Liver (tissue), 9 donors: ENCODE results near the gene FLNB. TPM values are rescaled to one million over a fixed set of nuclear protein-coding genes. Genes with fewer than 3 reads are reported as not detected.

Experiments used
- DNase-seq: peaks from one replicate; pipeline ENCODE4 v3.0.0-alpha.2; 2017; ENCODE audit warnings: low spot score
- H3K27ac ChIP-seq, 2 donors: one replicate each; pipeline ENCODE4 v1.7.0; 2013; ENCODE audit warnings: inconsistent platforms in 2 of 2, low read length in 2 of 2, control low read depth in 1 of 2, low read depth in 1 of 2, mild to moderate bottlenecking in 1 of 2
- H3K27me3 ChIP-seq, 4 donors: one replicate each; pipeline versions ENCODE4 v1.6.1 to v1.7.0; 2013; ENCODE audit warnings: low read length in 3 of 4, inconsistent platforms in 1 of 4, mild to moderate bottlenecking in 1 of 4, moderate library complexity in 1 of 4; ENCODE audit not compliant: control insufficient read depth in 4 of 4, insufficient read depth in 4 of 4
- H3K36me3 ChIP-seq, 4 donors: one replicate each; pipeline versions ENCODE4 v1.6.1 to v1.7.0; 2013; ENCODE audit warnings: low read length in 3 of 4, mild to moderate bottlenecking in 3 of 4, low read depth in 1 of 4, moderate library complexity in 1 of 4; ENCODE audit not compliant: control insufficient read depth in 4 of 4, insufficient read depth in 3 of 4
- H3K4me1 ChIP-seq, 4 donors: one replicate each; pipeline versions ENCODE4 v1.6.1 to v1.7.0; 2013; ENCODE audit warnings: low read length in 3 of 4, mild to moderate bottlenecking in 3 of 4, moderate library complexity in 1 of 4; ENCODE audit not compliant: control insufficient read depth in 4 of 4, insufficient read depth in 4 of 4
- H3K4me3 ChIP-seq, 3 donors: one replicate each; pipeline versions ENCODE4 v1.6.1 to v1.7.0; 2013; ENCODE audit warnings: low read length in 3 of 3, control low read depth in 1 of 3, low read depth in 1 of 3, mild to moderate bottlenecking in 1 of 3
- H3K9ac ChIP-seq, 2 donors: one replicate each; pipeline ENCODE4 v1.7.0; 2013; ENCODE audit warnings: low read length in 2 of 2, mild to moderate bottlenecking in 2 of 2, moderate library complexity in 2 of 2, control low read depth in 1 of 2, low read depth in 1 of 2
- H3K9me3 ChIP-seq, 4 donors: one replicate each; pipeline versions ENCODE4 v1.6.1 to v1.7.0; 2013; ENCODE audit warnings: low read length in 3 of 4; ENCODE audit not compliant: control insufficient read depth in 4 of 4
- EGR1 ChIP-seq, 2 donors: IDR thresholded peaks; 2 replicates each; pipeline ENCODE4 v1.6.1; 2016 to 2018; ENCODE audit warnings: antibody characterized with exemption in 2 of 2, low read depth in 2 of 2
- FOXA1 ChIP-seq: IDR thresholded peaks from 2 replicates; pipeline ENCODE4 v1.6.1; 2016; ENCODE audit warnings: antibody characterized with exemption
- FOXA2 ChIP-seq: IDR thresholded peaks from 2 replicates; pipeline ENCODE4 v1.6.1; 2016; ENCODE audit warnings: antibody characterized with exemption
- GABPA ChIP-seq, 2 donors: IDR thresholded peaks in 1 of 2; conservative IDR thresholded peaks in 1 of 2; 2 replicates each; pipeline ENCODE4 v1.6.1; 2016; ENCODE audit warnings: antibody characterized with exemption in 2 of 2, mild to moderate bottlenecking in 1 of 2, moderate library complexity in 1 of 2
- HNF4A ChIP-seq, 2 donors: conservative IDR thresholded peaks; 2 replicates each; pipeline ENCODE4 v1.6.1; 2016; ENCODE audit warnings: antibody characterized with exemption in 2 of 2, mild to moderate bottlenecking in 2 of 2
- HNF4G ChIP-seq: IDR thresholded peaks from 2 replicates; pipeline ENCODE4 v1.6.1; 2016; ENCODE audit warnings: antibody characterized with exemption
- JUND ChIP-seq, 2 donors: IDR thresholded peaks; 2 replicates each; pipeline ENCODE4 v1.6.1; 2016; ENCODE audit warnings: antibody characterized with exemption in 2 of 2
- NR2F2 ChIP-seq: IDR thresholded peaks from 2 replicates; pipeline ENCODE4 v1.6.1; 2016; ENCODE audit warnings: antibody characterized with exemption
- RAD21 ChIP-seq, 2 donors: IDR thresholded peaks; 2 replicates each; pipeline ENCODE4 v1.6.1; 2016; ENCODE audit warnings: antibody characterized with exemption in 2 of 2, mild to moderate bottlenecking in 2 of 2
- RXRA ChIP-seq, 2 donors: IDR thresholded peaks; 2 replicates each; pipeline ENCODE4 v1.6.1; 2017 to 2018; ENCODE audit warnings: antibody characterized with exemption in 2 of 2, mild to moderate bottlenecking in 1 of 2
- SP1 ChIP-seq: IDR thresholded peaks from 2 replicates; pipeline ENCODE4 v1.6.1; 2018; ENCODE audit warnings: antibody characterized with exemption, mild to moderate bottlenecking
- TAF1 ChIP-seq: conservative IDR thresholded peaks from 2 replicates; pipeline ENCODE4 v1.6.1; 2016; ENCODE audit warnings: antibody characterized with exemption, mild to moderate bottlenecking
- YY1 ChIP-seq: IDR thresholded peaks from 2 replicates; pipeline ENCODE4 v1.6.1; 2016; ENCODE audit warnings: antibody characterized with exemption, mild to moderate bottlenecking
- WGBS: extraction: QIAGEN DNeasy Blood & Tissue Kit; methylation state at CpG from one replicate; pipeline ENCODE4 v1.1.7; 2013; 5-methylcytosine and 5-hydroxymethylcytosine counted together
- polyA plus RNA-seq, 2 donors: library from polyadenylated mRNA; stranded (reverse) in 1 of 2; unstranded in 1 of 2; fragments of 200-250 nt in 1 of 2; fragments of >200 nt in 1 of 2; fragmentation: Nextera tagmentation in 1 of 2; extraction: Ambion mirVana in 1 of 2; gene quantifications; one replicate each; pipeline versions ENCODE4 v1.2.1 to v1.2.3, GENCODE V29; 2013 to 2015
- total RNA-seq, 2 donors: library from RNA; depleted of rRNA; stranded (reverse); fragments of >200 nt; gene quantifications; one replicate each; pipeline ENCODE4 v1.2.3, GENCODE V29; 2014
- TF ChIP-seq, protein P1 (sequence below): IDR thresholded peaks from 2 replicates; pipeline ENCODE4 v1.6.1; 2016; ENCODE audit warnings: antibody characterized with exemption
- TF ChIP-seq, protein P2 (sequence below): IDR thresholded peaks from 2 replicates; pipeline ENCODE4 v1.6.1; 2016; ENCODE audit warnings: antibody characterized with exemption
- TF ChIP-seq, protein P3 (sequence below): IDR thresholded peaks from 2 replicates; pipeline ENCODE4 v1.6.1; 2016; ENCODE audit warnings: antibody characterized with exemption
- TF ChIP-seq, protein P4 (sequence below): IDR thresholded peaks from 2 replicates; pipeline ENCODE4 v1.6.1; 2016; ENCODE audit warnings: antibody characterized with exemption, mild to moderate bottlenecking
- TF ChIP-seq, protein P5 (sequence below): fragments of 150-350 bp; IDR thresholded peaks from 2 replicates; pipeline ENCODE4 v1.5.1; 2017; ENCODE audit warnings: improper control_type of control experiment, low read depth, low read length; ENCODE audit not compliant: missing input control
- donor health status: healthy.
- donor health status: healthy.
- donor health status: healthy.
- donor health status: healthy.
- donor health status: healthy.

FLNB gene
- total and polyA plus RNA-seq, 4 donors: 22.9 to 124 (median 44.3) TPM

DNA sequence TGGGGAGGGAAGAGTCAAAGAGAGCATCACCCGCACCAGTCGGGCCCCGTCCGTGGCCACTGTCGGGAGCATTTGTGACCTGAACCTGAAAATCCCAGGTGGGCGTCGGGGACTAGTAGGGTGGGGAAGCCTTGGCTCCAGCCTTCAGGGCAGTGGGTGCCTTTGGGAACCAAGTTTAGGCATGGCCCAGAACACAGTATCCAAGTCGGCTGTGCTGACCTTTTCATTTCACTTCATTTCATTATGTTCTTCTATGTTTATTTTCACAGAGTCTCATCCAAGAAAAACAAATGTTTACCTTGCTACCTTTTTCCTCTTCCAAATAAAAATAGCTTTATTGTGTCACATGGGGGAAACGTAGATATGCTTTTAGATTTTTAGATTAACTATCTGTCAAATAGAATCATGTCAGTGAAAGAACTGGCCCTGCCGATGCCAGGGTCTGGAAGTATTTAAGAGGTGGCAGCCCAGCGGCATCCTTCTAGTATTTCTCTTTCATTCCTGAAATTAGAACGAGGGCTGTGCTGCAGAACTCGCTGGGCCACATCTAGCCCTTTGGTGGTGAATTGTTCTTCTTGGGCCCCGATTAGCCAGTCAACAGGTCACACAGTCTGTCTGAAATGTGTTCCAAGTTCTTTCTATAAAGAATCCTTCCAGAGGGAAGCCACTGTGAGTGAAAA is 142.0 kb downstream of the FLNB start:
- Histone ChIP-seq H3K27me3 (no peaks in the 10 kb centered on the region), H3K36me3 (peaks cover 5 to 65% (median 52%) of the 10 kb centered on the region in 4 donors), H3K4me3 (no peak overlapping the region), H3K9ac (no peak overlapping the region), H3K4me1 (peaks cover 13 to 36% (median 29%) of the 10 kb centered on the region in 4 donors), H3K27ac (peak overlapping the region; percentile 40 to 45), H3K9me3 (no peaks in the 10 kb centered on the region)
- no peak for DNase-seq
- TF ChIP-seq EGR1 (IDR thresholded peaks at IDR 0.05; ENCODE audit: low read depth in 2 of 2): no peak
- TF ChIP-seq, protein P1, sequence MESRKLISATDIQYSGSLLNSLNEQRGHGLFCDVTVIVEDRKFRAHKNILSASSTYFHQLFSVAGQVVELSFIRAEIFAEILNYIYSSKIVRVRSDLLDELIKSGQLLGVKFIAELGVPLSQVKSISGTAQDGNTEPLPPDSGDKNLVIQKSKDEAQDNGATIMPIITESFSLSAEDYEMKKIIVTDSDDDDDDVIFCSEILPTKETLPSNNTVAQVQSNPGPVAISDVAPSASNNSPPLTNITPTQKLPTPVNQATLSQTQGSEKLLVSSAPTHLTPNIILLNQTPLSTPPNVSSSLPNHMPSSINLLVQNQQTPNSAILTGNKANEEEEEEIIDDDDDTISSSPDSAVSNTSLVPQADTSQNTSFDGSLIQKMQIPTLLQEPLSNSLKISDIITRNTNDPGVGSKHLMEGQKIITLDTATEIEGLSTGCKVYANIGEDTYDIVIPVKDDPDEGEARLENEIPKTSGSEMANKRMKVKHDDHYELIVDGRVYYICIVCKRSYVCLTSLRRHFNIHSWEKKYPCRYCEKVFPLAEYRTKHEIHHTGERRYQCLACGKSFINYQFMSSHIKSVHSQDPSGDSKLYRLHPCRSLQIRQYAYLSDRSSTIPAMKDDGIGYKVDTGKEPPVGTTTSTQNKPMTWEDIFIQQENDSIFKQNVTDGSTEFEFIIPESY: no peak
- TF ChIP-seq FOXA1: no peak
- TF ChIP-seq JUND (IDR thresholded peaks at IDR 0.05): peak in 1 of 2 donors; percentile 12
- peak in 1 of 2 donors; percentile 34 for TF ChIP-seq RXRA (IDR thresholded peaks at IDR 0.05)
- TF ChIP-seq, protein P2, sequence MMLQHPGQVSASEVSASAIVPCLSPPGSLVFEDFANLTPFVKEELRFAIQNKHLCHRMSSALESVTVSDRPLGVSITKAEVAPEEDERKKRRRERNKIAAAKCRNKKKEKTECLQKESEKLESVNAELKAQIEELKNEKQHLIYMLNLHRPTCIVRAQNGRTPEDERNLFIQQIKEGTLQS: no peak
- TF ChIP-seq SP1: no peak
- TF ChIP-seq TAF1: no peak
- TF ChIP-seq RAD21 (IDR thresholded peaks at IDR 0.05): peak in 1 of 2 donors; percentile 13
- TF ChIP-seq FOXA2: peak; percentile 23
- no peak for TF ChIP-seq YY1
- TF ChIP-seq, protein P3, sequence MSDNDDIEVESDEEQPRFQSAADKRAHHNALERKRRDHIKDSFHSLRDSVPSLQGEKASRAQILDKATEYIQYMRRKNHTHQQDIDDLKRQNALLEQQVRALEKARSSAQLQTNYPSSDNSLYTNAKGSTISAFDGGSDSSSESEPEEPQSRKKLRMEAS: no peak
- TF ChIP-seq HNF4A (conservative IDR thresholded peaks at IDR 0.05): peak in 1 of 2 donors; percentile 22
- no peak for TF ChIP-seq HNF4G
- TF ChIP-seq, protein P4, sequence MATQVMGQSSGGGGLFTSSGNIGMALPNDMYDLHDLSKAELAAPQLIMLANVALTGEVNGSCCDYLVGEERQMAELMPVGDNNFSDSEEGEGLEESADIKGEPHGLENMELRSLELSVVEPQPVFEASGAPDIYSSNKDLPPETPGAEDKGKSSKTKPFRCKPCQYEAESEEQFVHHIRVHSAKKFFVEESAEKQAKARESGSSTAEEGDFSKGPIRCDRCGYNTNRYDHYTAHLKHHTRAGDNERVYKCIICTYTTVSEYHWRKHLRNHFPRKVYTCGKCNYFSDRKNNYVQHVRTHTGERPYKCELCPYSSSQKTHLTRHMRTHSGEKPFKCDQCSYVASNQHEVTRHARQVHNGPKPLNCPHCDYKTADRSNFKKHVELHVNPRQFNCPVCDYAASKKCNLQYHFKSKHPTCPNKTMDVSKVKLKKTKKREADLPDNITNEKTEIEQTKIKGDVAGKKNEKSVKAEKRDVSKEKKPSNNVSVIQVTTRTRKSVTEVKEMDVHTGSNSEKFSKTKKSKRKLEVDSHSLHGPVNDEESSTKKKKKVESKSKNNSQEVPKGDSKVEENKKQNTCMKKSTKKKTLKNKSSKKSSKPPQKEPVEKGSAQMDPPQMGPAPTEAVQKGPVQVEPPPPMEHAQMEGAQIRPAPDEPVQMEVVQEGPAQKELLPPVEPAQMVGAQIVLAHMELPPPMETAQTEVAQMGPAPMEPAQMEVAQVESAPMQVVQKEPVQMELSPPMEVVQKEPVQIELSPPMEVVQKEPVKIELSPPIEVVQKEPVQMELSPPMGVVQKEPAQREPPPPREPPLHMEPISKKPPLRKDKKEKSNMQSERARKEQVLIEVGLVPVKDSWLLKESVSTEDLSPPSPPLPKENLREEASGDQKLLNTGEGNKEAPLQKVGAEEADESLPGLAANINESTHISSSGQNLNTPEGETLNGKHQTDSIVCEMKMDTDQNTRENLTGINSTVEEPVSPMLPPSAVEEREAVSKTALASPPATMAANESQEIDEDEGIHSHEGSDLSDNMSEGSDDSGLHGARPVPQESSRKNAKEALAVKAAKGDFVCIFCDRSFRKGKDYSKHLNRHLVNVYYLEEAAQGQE: no peak
- TF ChIP-seq GABPA (IDR thresholded peaks at IDR 0.05 in 1 of 2, conservative IDR thresholded peaks at IDR 0.05 in 1 of 2): no peak
- no peak for TF ChIP-seq NR2F2
- TF ChIP-seq, protein P5, sequence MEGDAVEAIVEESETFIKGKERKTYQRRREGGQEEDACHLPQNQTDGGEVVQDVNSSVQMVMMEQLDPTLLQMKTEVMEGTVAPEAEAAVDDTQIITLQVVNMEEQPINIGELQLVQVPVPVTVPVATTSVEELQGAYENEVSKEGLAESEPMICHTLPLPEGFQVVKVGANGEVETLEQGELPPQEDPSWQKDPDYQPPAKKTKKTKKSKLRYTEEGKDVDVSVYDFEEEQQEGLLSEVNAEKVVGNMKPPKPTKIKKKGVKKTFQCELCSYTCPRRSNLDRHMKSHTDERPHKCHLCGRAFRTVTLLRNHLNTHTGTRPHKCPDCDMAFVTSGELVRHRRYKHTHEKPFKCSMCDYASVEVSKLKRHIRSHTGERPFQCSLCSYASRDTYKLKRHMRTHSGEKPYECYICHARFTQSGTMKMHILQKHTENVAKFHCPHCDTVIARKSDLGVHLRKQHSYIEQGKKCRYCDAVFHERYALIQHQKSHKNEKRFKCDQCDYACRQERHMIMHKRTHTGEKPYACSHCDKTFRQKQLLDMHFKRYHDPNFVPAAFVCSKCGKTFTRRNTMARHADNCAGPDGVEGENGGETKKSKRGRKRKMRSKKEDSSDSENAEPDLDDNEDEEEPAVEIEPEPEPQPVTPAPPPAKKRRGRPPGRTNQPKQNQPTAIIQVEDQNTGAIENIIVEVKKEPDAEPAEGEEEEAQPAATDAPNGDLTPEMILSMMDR: no peak
- WGBS: 42% methylated on average over 14 of the region's 14 CpGs
